Tibial nerve (tissue), 4 donors: ENCODE data around the gene FYB2. TPM values are rescaled to one million over a fixed set of nuclear protein-coding genes. Genes with fewer than 3 reads are reported as not detected.

Experiments used
- DNase-seq, 2 donors: peaks; one replicate each; pipeline ENCODE4 v3.0.0-alpha.2; 2019; ENCODE audit warnings: low spot score in 2 of 2
- H3K27ac ChIP-seq, 4 donors: fragments of 200-600 bp; sonication (generic) in 3 of 4; one replicate each; pipeline ENCODE4 v1.5.1; 2017 to 2019; ENCODE audit warnings: mild to moderate bottlenecking in 1 of 4
- H3K27me3 ChIP-seq, 2 donors: fragments of 200-600 bp; sonication (generic) in 1 of 2; one replicate each; pipeline versions ENCODE4 v1.5.1 to v1.6.0; 2017 to 2019
- H3K36me3 ChIP-seq, 3 donors: fragments of 200-600 bp; sonication (generic); one replicate each; pipeline ENCODE4 v1.5.1; 2018 to 2019
- H3K4me1 ChIP-seq, 4 donors: fragments of 200-600 bp; sonication (generic) in 3 of 4; one replicate each; pipeline ENCODE4 v1.5.1; 2017 to 2019
- H3K4me3 ChIP-seq, 4 donors: fragments of 200-600 bp; sonication (generic) in 3 of 4; one replicate each; pipeline ENCODE4 v1.5.1; 2017 to 2019; ENCODE audit warnings: mild to moderate bottlenecking in 1 of 4, moderate library complexity in 1 of 4
- H3K9me3 ChIP-seq, 4 donors: fragments of 200-600 bp; sonication (generic) in 3 of 4; one replicate each; pipeline ENCODE4 v1.5.1; 2017 to 2019
- EP300 ChIP-seq, 2 donors: sonication (generic); formaldehyde crosslinking; IDR thresholded peaks; one replicate each; pipeline ENCODE4 v1.6.1; 2017; ENCODE audit warnings: antibody characterized with exemption in 2 of 2, mild to moderate bottlenecking in 1 of 2
- POLR2A ChIP-seq, 2 donors: fragments of 450-650 bp; IDR thresholded peaks; one replicate each; pipeline ENCODE4 v1.6.1; 2017; ENCODE audit warnings: antibody characterized with exemption in 2 of 2, mild to moderate bottlenecking in 2 of 2, moderate library complexity in 2 of 2
- WGBS, 2 donors: methylation state at CpG; one replicate each; pipeline ENCODE4 v1.1.5; 2018; 5-methylcytosine and 5-hydroxymethylcytosine counted together
- total RNA-seq, 4 donors: library from RNA; depleted of rRNA; stranded (reverse); fragments of >200 nt; gene quantifications; one replicate each; pipeline ENCODE4 v1.1.0, GENCODE V29; 2016
- TF ChIP-seq, protein P1 (sequence below), 5 experiments: fragments of 200-600 bp in 3 of 5; fragments of 450-650 bp in 2 of 5; sonication (generic) in 3 of 5; IDR thresholded peaks; one replicate each; pipeline ENCODE4 v1.5.1; 2016 to 2019; ENCODE audit warnings: antibody characterized with exemption in 5 of 5, mild to moderate bottlenecking in 3 of 5, moderate library complexity in 2 of 5

The FYB2 gene
- total RNA-seq, 4 donors from 2014 or later, result not detected

GRCh38 chr1:56817716-56818463 is 1.3 kb downstream of the FYB2 start:
- Histone ChIP-seq H3K4me1 (peaks cover 0 to 8% (median 0%) of the 10 kb centered on the region in 4 donors), H3K27ac (no peak overlapping the region), H3K27me3 (no peaks in the 10 kb centered on the region), H3K9me3 (peaks cover 0 to 13% (median 0%) of the 10 kb centered on the region in 4 donors), H3K36me3 (no peaks in the 10 kb centered on the region), H3K4me3 (no peak overlapping the region)
- no peak for DNase-seq
- TF ChIP-seq, protein P1, sequence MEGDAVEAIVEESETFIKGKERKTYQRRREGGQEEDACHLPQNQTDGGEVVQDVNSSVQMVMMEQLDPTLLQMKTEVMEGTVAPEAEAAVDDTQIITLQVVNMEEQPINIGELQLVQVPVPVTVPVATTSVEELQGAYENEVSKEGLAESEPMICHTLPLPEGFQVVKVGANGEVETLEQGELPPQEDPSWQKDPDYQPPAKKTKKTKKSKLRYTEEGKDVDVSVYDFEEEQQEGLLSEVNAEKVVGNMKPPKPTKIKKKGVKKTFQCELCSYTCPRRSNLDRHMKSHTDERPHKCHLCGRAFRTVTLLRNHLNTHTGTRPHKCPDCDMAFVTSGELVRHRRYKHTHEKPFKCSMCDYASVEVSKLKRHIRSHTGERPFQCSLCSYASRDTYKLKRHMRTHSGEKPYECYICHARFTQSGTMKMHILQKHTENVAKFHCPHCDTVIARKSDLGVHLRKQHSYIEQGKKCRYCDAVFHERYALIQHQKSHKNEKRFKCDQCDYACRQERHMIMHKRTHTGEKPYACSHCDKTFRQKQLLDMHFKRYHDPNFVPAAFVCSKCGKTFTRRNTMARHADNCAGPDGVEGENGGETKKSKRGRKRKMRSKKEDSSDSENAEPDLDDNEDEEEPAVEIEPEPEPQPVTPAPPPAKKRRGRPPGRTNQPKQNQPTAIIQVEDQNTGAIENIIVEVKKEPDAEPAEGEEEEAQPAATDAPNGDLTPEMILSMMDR (IDR thresholded peaks at IDR 0.05), result no peak
- no peak for TF ChIP-seq POLR2A (IDR thresholded peaks at IDR 0.05)
- 70 to 71% methylated on average over 6 of the region's 6 CpGs for WGBS, 2 donors

- peaks cover 0 to 8% (median 0%) of the 10 kb centered on the region in 4 donors for H3K4me1 ChIP-seq
- H3K9me3 ChIP-seq, result peaks cover 0 to 13% (median 0%) of the 10 kb centered on the region in 4 donors
- TF ChIP-seq POLR2A (IDR thresholded peaks at IDR 0.05) (no peak), EP300 (IDR thresholded peaks at IDR 0.05) (no peak)
- TF ChIP-seq, protein P1 (IDR thresholded peaks at IDR 0.05), result no peak
- H3K27me3 ChIP-seq, result peaks cover 0 to 5% of the 10 kb centered on the region in 2 donors
- no peak for DNase-seq
- no peak overlapping the region for H3K4me3 ChIP-seq
- WGBS, 2 donors, result 64 to 74% methylated on average over 4 of the region's 4 CpGs
- H3K27ac ChIP-seq, result no peak overlapping the region
- no peaks in the 10 kb centered on the region for H3K36me3 ChIP-seq
Measured at GRCh38 chr1:56816909-56817308, 2.3 kb downstream of the FYB2 start.

DNA sequence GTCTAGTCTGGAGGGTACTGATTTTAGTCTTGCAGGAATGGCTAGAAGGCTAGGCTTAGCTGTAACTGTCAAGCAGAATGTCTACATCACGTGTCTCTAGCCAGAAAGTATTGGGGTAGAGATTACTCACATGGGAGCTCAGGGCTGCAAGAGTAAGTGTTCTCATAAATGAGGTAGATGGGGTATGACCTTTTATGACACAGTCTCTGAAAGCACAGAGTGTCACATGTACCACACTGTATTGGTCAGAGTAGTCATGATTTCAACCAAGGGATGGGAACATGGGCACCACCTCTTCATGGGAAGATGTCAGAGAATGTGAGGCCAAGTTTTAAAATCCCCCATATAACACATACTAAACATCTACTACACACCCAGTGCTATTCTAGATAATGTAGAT is 2.9 kb downstream of the FYB2 start:
- Histone ChIP-seq H3K27ac (no peak overlapping the region), H3K27me3 (peaks cover 0 to 5% of the 10 kb centered on the region in 2 donors), H3K4me3 (no peak overlapping the region), H3K4me1 (peaks cover 0 to 7% (median 0%) of the 10 kb centered on the region in 4 donors), H3K36me3 (no peaks in the 10 kb centered on the region), H3K9me3 (peaks cover 0 to 13% (median 0%) of the 10 kb centered on the region in 4 donors)
- DNase-seq, result no peak
- TF ChIP-seq, protein P1 (IDR thresholded peaks at IDR 0.05), result no peak
- TF ChIP-seq POLR2A (IDR thresholded peaks at IDR 0.05) (no peak), EP300 (IDR thresholded peaks at IDR 0.05) (no peak)
- 84 to 85% methylated on average over 1 of the region's 1 CpG for WGBS, 2 donors

DNA sequence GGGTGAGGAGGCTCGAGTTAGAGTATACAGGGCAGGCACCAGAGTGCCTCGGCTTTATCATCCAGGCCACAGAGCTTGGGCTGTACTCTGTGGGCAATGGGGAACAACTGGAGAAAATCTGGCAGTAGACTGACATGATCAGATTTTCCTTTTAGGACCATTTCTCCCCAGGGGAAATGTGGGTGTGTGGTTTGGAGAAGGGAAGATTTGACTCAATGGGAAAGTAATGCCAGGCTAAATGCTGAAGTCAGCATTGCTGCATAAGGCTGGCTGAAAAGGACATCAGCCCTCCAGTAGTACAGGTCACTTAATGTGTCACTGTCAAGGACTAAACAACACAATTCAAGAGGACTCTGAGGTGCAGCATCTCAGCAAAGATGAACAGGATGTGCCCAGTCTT is 5.0 kb downstream of the FYB2 start:
- Histone ChIP-seq H3K4me1 (peaks cover 0 to 3% (median 0%) of the 10 kb centered on the region in 4 donors), H3K27ac (no peak overlapping the region), H3K27me3 (peaks cover 0 to 5% of the 10 kb centered on the region in 2 donors), H3K9me3 (peaks cover 0 to 13% (median 0%) of the 10 kb centered on the region in 4 donors), H3K4me3 (no peak overlapping the region), H3K36me3 (no peaks in the 10 kb centered on the region)
- DNase-seq, result no peak
- 92 to 97% methylated on average over 2 of the region's 2 CpGs for WGBS, 2 donors
- TF ChIP-seq, protein P1 (IDR thresholded peaks at IDR 0.05), result no peak
- TF ChIP-seq EP300 (IDR thresholded peaks at IDR 0.05) (no peak), POLR2A (IDR thresholded peaks at IDR 0.05) (no peak)

DNA sequence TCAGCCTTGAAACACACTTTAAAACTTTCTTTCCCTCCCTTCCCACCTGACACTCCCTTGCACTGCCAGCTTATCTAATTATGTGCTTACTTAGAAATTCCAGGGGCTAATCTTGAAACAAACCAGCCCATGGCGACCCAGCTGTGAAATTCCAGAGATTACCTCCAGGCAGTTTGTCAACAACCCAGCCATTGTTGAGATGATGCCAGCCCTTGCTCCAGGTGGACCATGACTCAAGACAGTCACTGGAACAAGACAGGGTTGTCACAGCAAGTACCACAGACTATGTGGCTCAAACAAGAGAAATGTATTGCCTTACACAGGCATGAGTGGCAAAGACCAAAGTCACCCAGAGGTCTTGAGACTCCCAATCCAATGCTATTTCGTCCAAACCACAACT is 7.9 kb downstream of the FYB2 start:
- H3K4me1 ChIP-seq, result no peaks in the 10 kb centered on the region
- no peak for DNase-seq
- 59 to 65% methylated on average over 2 of the region's 2 CpGs for WGBS, 2 donors

More for the DNA sequence above, 7.9 kb downstream of the FYB2 start:
- Histone ChIP-seq H3K36me3 (no peaks in the 10 kb centered on the region), H3K27ac (no peak overlapping the region), H3K9me3 (peaks cover 0 to 13% (median 0%) of the 10 kb centered on the region in 4 donors), H3K4me3 (no peak overlapping the region), H3K27me3 (peaks cover 0 to 5% of the 10 kb centered on the region in 2 donors)
- TF ChIP-seq POLR2A (IDR thresholded peaks at IDR 0.05), result no peak
- TF ChIP-seq EP300 (IDR thresholded peaks at IDR 0.05), result no peak
- TF ChIP-seq, protein P1 (IDR thresholded peaks at IDR 0.05), result no peak
